T-cell (primary cell): ENCODE results near the gene TAC3. TPM values are rescaled to one million over a fixed set of nuclear protein-coding genes. Genes with fewer than 3 reads are reported as not detected.

Experiments used
- ATAC-seq, 4 experiments: fragments of 200-7000 bp in 3 of 4; fragments of 150-1000 bp in 1 of 4; cut with Tn5 transposase; replicated peaks in 1 of 4; 1 replicate in 3 of 4; 2 replicates in 1 of 4; pipeline ENCODE4 v1.10.0; 2021; ENCODE audit warnings: moderate library complexity in 3 of 4, mild to moderate bottlenecking in 2 of 4, moderate number of reproducible peaks in 1 of 4
- CTCF ChIA-PET, 2 donors: fragments of 300-600 bp; sonication (Branson Sonifier 250); formaldehyde crosslinking; loops; one replicate each; lab custom pipeline; 2022; ENCODE audit warnings: antibody characterized with exemption in 2 of 2; lab: Charles Lee
- POLR2A ChIA-PET, 2 donors: fragments of 300-600 bp; sonication (Branson Sonifier 250); formaldehyde crosslinking; loops; one replicate each; lab custom pipeline; 2022; ENCODE audit warnings: antibody characterized with exemption in 2 of 2; lab: Charles Lee
- DNase-seq, 35 experiments: peaks; one replicate each; pipeline versions ENCODE4 v3.0.0 to v3.0.0-alpha.2; 2013 to 2023
- H3K27ac ChIP-seq: one replicate; pipeline ENCODE4 v1.5.1; 2013; ENCODE audit warnings: low read length
- H3K27me3 ChIP-seq, 2 experiments: replicated peaks in 1 of 2; 1 replicate in 1 of 2; 2 replicates in 1 of 2; pipeline versions ENCODE4 v1.6.1 to v1.7.0; 2013; ENCODE audit warnings: low read length in 1 of 2, mixed read lengths in 1 of 2; ENCODE audit not compliant: control insufficient read depth in 2 of 2, insufficient read depth in 2 of 2; ENCODE audit errors: extremely low read depth in 1 of 2
- H3K36me3 ChIP-seq, 2 donors: 1 replicate in 1 of 2; 2 replicates in 1 of 2; pipeline versions ENCODE4 v1.6.1 to v1.7.0; 2013; ENCODE audit warnings: low read length in 1 of 2; ENCODE audit not compliant: control insufficient read depth in 2 of 2, insufficient read depth in 1 of 2; ENCODE audit errors: extremely low read depth in 1 of 2
- H3K4me1 ChIP-seq, 2 experiments: 1 replicate in 1 of 2; 2 replicates in 1 of 2; pipeline versions ENCODE4 v1.6.1 to v1.7.0; 2013; ENCODE audit warnings: low read length in 2 of 2, mixed read lengths in 1 of 2; ENCODE audit not compliant: insufficient read depth in 2 of 2, control insufficient read depth in 1 of 2; ENCODE audit errors: extremely low read depth in 1 of 2
- H3K4me3 ChIP-seq, 2 donors: 1 replicate in 1 of 2; 2 replicates in 1 of 2; pipeline versions ENCODE4 v1.5.1 to v1.7.0; 2013; ENCODE audit warnings: mild to moderate bottlenecking in 2 of 2, low read length in 1 of 2, moderate library complexity in 1 of 2; ENCODE audit not compliant: control insufficient read depth in 1 of 2; ENCODE audit errors: extremely low read depth in 1 of 2
- H3K9me3 ChIP-seq: 2 replicates; pipeline ENCODE4 v1.7.0; 2013
- H3K27ac Mint-ChIP-seq, 2 donors: one replicate each; pipeline ENCODE4 v1.8.0; 2020 to 2021; ENCODE audit warnings: mild to moderate bottlenecking in 2 of 2, mixed read lengths in 2 of 2
- H3K27me3 Mint-ChIP-seq, 2 donors: one replicate each; pipeline ENCODE4 v1.8.0; 2021 to 2022; ENCODE audit warnings: mixed read lengths in 2 of 2
- H3K36me3 Mint-ChIP-seq: one replicate; pipeline ENCODE4 v1.8.0; 2021; ENCODE audit warnings: mixed read lengths
- H3K4me1 Mint-ChIP-seq, 3 donors: one replicate each; pipeline ENCODE4 v1.8.0; 2020 to 2022; ENCODE audit warnings: mixed read lengths in 3 of 3, mild to moderate bottlenecking in 1 of 3
- H3K4me3 Mint-ChIP-seq, 3 donors: one replicate each; pipeline ENCODE4 v1.8.0; 2020 to 2022; ENCODE audit warnings: mild to moderate bottlenecking in 3 of 3, mixed read lengths in 3 of 3, moderate library complexity in 3 of 3
- H3K9me3 Mint-ChIP-seq, 3 donors: one replicate each; pipeline ENCODE4 v1.8.0; 2020 to 2022; ENCODE audit warnings: mixed read lengths in 3 of 3
- WGBS: methylation state at CpG from one replicate; pipeline ENCODE4 v1.1.5; 2013; ENCODE audit warnings: missing lambda C conversion rate; ENCODE audit not compliant: insufficient coverage; 5-methylcytosine and 5-hydroxymethylcytosine counted together
- total RNA-seq, 35 experiments: library from RNA in 6 of 35; stranded (reverse) in 6 of 35; fragments of 120-200 nt in 1 of 35; gene quantifications; one replicate each; pipeline versions ENCODE4 v1.2.1 to v1.2.4 and lab custom pipeline; 2013 to 2026

TAC3 gene
- total RNA-seq, 5 donors from 2014 or later (not counting 1 experiment from before 2014, with no cell fraction given) = 0.55 to 0.63 TPM; not detected in 3

DNA sequence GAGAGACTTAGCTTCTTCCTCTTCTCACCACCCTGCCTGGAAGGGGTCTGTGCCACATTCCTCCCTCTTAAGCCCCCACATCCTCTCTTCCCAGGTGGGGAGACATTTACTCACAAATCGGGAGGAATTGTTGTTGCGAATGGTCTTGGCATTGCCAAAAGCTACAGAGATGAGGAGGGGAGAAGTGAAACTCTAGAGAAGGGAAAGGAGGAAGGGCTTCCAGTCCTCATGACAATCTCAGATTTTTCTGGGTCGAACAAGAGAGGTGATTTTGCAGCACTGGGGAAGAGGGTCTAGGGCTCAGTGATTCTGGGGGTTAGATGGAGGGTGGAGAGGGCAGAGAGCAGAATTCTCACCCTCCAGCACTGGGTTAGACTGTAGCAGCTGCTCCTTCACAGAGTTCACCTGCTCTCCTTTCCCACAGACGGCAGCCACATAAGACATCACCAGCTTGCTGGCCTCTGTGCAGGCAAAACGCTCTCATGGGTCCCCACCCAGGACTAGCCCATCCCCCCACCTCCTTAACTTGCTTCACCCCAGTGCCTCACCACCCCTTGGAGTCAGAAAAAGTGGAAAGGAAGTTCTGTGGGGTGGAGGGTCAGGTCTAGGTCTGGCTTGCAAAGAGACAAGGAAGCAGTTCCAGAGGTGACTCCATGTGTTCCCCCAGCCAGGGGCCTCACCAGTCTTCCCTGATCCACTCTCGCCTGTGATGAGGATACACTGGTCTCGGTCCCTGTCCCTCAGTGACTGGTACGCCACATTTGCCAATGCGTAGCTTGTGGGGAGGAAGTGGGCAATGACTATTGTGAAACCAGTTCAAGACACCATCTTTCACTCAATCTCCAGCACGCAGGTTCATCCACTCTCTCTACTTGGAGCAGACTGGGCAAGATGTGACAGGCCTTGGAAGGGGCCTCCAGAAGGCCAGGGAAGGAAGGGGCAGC is 30.9 kb upstream of the TAC3 start:
- H3K27ac ChIP-seq = no peak overlapping the region
- CTCF ChIA-PET = interaction anchor here (0.5 to 1.5 kb wide), 3 partner anchors 14 to 590 kb away, joined by 3 to 16 read pairs (median 5); no protein-coding TSS in a partner anchor

DNA sequence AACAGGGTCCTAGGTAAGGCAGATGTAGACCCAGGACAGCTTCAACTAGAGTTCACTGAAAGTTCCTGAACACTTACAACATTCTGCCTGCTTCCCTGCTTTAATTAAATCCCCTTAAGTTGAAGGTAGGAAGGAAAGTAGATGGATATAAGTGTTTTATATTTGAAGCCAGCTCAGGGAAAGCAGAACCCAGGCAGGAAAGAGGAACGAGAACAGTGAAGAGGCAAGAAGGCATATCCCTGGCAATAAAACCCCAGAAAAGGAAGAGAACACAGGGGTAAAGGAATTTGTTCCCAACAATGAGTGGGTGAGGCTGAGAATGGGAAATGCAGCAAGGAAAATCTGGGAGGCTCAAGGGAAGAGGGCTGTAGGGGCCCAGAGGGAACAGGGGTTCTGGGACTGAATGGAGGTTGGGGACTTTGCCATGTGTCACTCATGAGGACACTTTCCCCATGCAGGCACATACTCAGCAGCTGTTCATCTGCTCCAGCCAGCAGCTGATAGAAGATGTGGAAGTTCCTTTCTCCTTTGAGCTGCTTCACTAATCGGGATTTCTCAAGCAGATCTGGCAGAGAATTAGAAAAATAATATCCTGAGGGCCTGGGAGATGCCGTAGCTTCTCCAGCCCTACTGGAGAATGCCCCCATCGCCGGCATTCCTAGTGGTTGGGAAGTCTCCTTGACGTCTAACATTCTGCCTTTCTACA is 29.9 kb upstream of the TAC3 start:
- ATAC-seq (no peak), DNase-seq (no peak)
- Mint-ChIP-seq H3K9me3 (no peaks in the 10 kb centered on the region), H3K36me3 (no peaks in the 10 kb centered on the region), H3K4me3 (peak overlapping the region in 1 of 3 donors; percentile 74), H3K27ac (no peak overlapping the region), H3K4me1 (peaks cover 20 to 43% (median 26%) of the 10 kb centered on the region in 3 donors), H3K27me3 (peaks cover 0 to 5% of the 10 kb centered on the region in 2 donors)
- peaks cover 12 to 24% of the 10 kb centered on the region in 2 experiments for H3K4me1 ChIP-seq
- H3K36me3 ChIP-seq = no peaks in the 10 kb centered on the region
- CTCF ChIA-PET = interaction anchor here in 1 of 2 donors (0.5 kb wide), 1 partner anchor 590 kb away, joined by 16 read pairs; no protein-coding TSS in a partner anchor
- H3K4me3 ChIP-seq = no peak overlapping the region
- H3K9me3 ChIP-seq = no peaks in the 10 kb centered on the region
- 100% methylated on average over 3 of the region's 6 CpGs for WGBS
- POLR2A ChIA-PET = interaction anchor here in 1 of 2 donors (0.7 kb wide), 1 partner anchor 373 kb away, joined by 4 read pairs; no protein-coding TSS in a partner anchor
- H3K27me3 ChIP-seq = peaks cover 0 to 9% of the 10 kb centered on the region in 2 experiments
- H3K27ac ChIP-seq = no peak overlapping the region

More for the DNA sequence above, 30.9 kb upstream of the TAC3 start:
- peak; percentile 37 to 83 (median 68) for ATAC-seq
- no CpG with 5 or more reads among the region's 10 CpGs for WGBS
- H3K9me3 ChIP-seq = no peaks in the 10 kb centered on the region
- POLR2A ChIA-PET = no interaction called here
- no peaks in the 10 kb centered on the region for H3K36me3 ChIP-seq
- peaks cover 0 to 9% of the 10 kb centered on the region in 2 experiments for H3K27me3 ChIP-seq
- peak overlapping the region in 1 of 2 donors; percentile 5 for H3K4me3 ChIP-seq
- Mint-ChIP-seq H3K27ac (peak overlapping the region; percentile 56 to 61), H3K36me3 (no peaks in the 10 kb centered on the region), H3K9me3 (no peaks in the 10 kb centered on the region), H3K4me3 (peak overlapping the region in 2 of 3 donors; percentile 49 to 74), H3K4me1 (peaks cover 20 to 43% (median 26%) of the 10 kb centered on the region in 3 donors), H3K27me3 (peaks cover 0 to 5% of the 10 kb centered on the region in 2 donors)
- peaks cover 12 to 24% of the 10 kb centered on the region in 2 experiments for H3K4me1 ChIP-seq
- peak in 19 of 35 experiments; percentile 7 to 49 (median 24) for DNase-seq

DNA sequence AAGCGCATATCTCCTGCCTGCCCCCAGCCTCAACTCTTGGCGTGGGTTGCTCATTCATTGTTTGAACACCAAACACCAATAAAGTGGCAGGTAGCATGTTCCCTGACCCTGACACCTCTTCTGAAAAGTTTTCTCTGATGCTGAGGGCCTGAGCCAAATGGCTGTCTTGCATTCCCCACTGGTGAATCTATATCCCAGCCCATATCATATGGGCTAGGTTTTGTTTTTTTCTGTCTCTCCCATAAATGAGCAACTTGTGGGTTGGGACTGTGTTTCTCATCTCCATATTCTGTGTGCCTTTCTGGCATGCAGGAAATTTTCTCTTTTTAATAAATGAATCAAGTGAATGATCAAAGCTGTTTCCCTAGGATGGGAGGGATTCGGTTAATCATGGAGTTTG is 28.6 kb upstream of the TAC3 start:
- Histone ChIP-seq H3K9me3 (no peaks in the 10 kb centered on the region), H3K4me3 (no peak overlapping the region), H3K36me3 (no peaks in the 10 kb centered on the region), H3K4me1 (peaks cover 12 to 24% of the 10 kb centered on the region in 2 experiments), H3K27ac (no peak overlapping the region), H3K27me3 (peaks cover 0 to 9% of the 10 kb centered on the region in 2 experiments)
- ChIA-PET CTCF (no interaction called here), POLR2A (no interaction called here)
- Mint-ChIP-seq H3K27me3 (peaks cover 0 to 5% of the 10 kb centered on the region in 2 donors), H3K9me3 (no peaks in the 10 kb centered on the region), H3K27ac (no peak overlapping the region), H3K36me3 (no peaks in the 10 kb centered on the region), H3K4me1 (peaks cover 20 to 46% (median 26%) of the 10 kb centered on the region in 3 donors), H3K4me3 (no peak overlapping the region)
- ATAC-seq (no peak), DNase-seq (no peak)
- WGBS = no CpG with 5 or more reads among the region's 3 CpGs

DNA sequence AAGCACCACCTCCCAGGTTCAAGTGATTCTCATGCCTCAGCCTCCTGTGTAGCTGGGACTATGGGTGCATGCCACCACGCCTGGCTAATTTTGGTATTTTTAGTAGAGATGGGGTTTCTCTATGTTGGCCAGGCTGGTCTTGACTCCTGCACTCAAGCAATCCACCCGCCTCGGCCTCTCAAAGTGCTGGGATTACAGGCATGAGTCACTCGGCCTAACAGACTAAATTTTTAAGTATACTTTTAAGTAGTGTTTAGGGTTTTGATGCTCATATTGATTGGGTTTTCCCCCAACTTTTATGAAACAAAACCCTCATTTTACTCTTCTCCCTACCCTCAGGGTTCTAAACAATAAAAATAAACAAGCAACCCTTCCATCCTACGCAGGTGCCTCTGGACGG is 28.1 kb upstream of the TAC3 start:
- CTCF ChIA-PET = interaction anchor here in 1 of 2 donors (0.6 kb wide), 1 partner anchor 305 kb away, joined by 3 read pairs; no protein-coding TSS in a partner anchor
- Mint-ChIP-seq H3K4me3 (no peak overlapping the region), H3K27me3 (peaks cover 0 to 5% of the 10 kb centered on the region in 2 donors), H3K27ac (no peak overlapping the region), H3K9me3 (no peaks in the 10 kb centered on the region), H3K36me3 (no peaks in the 10 kb centered on the region), H3K4me1 (peaks cover 21 to 50% (median 26%) of the 10 kb centered on the region in 3 donors)
- no peak overlapping the region for H3K27ac ChIP-seq
- POLR2A ChIA-PET = no interaction called here
- DNase-seq (no peak), ATAC-seq (no peak)
- H3K36me3 ChIP-seq = no peaks in the 10 kb centered on the region
- H3K4me3 ChIP-seq = no peak overlapping the region
- H3K4me1 ChIP-seq = peaks cover 12 to 24% of the 10 kb centered on the region in 2 experiments
- peaks cover 0 to 9% of the 10 kb centered on the region in 2 experiments for H3K27me3 ChIP-seq
- no peaks in the 10 kb centered on the region for H3K9me3 ChIP-seq
- WGBS = no CpG with 5 or more reads among the region's 6 CpGs

DNA sequence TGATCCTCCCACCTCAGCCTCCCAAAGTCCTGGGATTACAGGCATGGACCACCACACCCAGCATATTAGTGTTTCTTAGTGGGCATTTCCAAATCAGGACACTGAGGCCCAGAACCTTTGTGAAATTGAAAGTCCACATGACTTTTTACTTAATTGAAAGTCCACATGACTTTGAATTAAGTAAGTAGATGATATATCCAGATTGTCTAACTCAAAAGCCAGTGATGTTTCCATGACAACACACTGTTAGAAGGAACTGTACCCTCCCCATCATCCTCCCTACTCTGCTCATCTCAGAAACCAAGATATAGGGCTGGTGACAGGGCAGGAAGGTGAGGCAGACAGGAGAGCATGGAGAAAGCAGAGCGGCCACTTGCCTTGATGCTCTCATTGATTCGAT is 26.4 kb upstream of the TAC3 start:
- H3K4me3 Mint-ChIP-seq = no peak overlapping the region
- POLR2A ChIA-PET = no interaction called here

More for the DNA sequence above, 26.4 kb upstream of the TAC3 start:
- CTCF ChIA-PET = no interaction called here
- Histone ChIP-seq H3K9me3 (no peaks in the 10 kb centered on the region), H3K4me3 (no peak overlapping the region), H3K27ac (no peak overlapping the region), H3K4me1 (peaks cover 11 to 15% of the 10 kb centered on the region in 2 experiments), H3K27me3 (peaks cover 0 to 9% of the 10 kb centered on the region in 2 experiments), H3K36me3 (no peaks in the 10 kb centered on the region)
- peaks cover 22 to 42% (median 26%) of the 10 kb centered on the region in 3 donors for H3K4me1 Mint-ChIP-seq
- peaks cover 0 to 5% of the 10 kb centered on the region in 2 donors for H3K27me3 Mint-ChIP-seq
- WGBS = 100% methylated on average over 1 of the region's 2 CpGs
- no peaks in the 10 kb centered on the region for H3K36me3 Mint-ChIP-seq
- no peak overlapping the region for H3K27ac Mint-ChIP-seq
- no peaks in the 10 kb centered on the region for H3K9me3 Mint-ChIP-seq
- no peak for ATAC-seq
- no peak for DNase-seq
